SK-N-DZ (cell line): ENCODE results near the gene MSX2.
"Not testable (repeated sequence)": the region's sequence is repeated elsewhere in the genome, so short reads cannot be mapped to it uniquely, and the experiment has no call there.

ENCODE experiments used
- DNase-seq: peaks from one replicate; pipeline ENCODE4 v3.0.0-alpha.2; 2015; ENCODE audit warnings: low spot score

The MSX2 gene

DNA sequence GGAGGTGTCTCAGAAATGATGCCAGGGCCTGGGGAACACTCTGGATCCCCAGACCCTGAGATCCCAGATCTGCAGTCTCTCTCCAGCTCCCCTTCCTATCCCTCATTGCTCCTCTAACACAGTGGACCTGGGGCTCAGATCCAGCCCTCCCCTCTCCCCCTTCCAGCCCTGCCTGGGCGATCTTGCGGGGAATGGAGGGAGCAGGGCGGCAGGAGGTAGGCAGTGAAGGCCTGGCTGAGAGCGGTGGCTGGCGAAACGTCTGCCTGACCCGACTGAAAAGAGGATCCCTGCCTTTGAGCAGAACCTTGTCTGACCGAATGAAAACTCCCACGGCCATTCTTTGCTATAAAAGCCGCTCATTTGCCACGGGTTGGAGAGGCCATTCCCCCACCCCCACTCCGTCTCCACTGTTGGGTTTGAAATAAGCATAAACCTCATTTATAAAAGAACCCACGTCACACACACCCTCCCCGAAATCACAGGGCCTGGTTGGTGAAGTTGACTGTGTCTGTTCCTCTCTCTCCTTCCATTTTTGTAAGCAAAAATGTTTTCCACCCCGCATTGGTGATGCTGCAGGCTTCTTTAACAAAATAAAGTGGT, 8.8 kb downstream of the MSX2 start:
- DNase-seq, result no peak

DNA sequence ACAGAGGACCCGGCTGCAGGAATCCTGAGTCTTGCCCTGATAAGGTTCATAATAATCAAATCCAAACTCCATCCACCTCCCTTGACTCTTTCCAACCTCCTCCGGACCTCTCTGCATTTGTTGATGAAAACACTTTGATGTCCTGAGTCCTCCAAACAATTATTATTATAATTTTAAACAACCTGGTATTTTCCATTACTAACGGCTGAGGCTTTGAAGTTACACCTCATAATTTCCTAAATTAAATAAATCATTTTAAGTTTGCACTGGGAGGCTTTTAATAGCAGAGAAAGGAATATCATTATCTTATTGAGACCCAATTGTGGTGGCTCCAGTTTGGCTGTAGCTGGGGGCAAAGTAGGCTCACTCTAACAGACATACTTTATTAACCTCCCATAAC, 9.5 kb downstream of the MSX2 start:
- no peak for DNase-seq

DNA sequence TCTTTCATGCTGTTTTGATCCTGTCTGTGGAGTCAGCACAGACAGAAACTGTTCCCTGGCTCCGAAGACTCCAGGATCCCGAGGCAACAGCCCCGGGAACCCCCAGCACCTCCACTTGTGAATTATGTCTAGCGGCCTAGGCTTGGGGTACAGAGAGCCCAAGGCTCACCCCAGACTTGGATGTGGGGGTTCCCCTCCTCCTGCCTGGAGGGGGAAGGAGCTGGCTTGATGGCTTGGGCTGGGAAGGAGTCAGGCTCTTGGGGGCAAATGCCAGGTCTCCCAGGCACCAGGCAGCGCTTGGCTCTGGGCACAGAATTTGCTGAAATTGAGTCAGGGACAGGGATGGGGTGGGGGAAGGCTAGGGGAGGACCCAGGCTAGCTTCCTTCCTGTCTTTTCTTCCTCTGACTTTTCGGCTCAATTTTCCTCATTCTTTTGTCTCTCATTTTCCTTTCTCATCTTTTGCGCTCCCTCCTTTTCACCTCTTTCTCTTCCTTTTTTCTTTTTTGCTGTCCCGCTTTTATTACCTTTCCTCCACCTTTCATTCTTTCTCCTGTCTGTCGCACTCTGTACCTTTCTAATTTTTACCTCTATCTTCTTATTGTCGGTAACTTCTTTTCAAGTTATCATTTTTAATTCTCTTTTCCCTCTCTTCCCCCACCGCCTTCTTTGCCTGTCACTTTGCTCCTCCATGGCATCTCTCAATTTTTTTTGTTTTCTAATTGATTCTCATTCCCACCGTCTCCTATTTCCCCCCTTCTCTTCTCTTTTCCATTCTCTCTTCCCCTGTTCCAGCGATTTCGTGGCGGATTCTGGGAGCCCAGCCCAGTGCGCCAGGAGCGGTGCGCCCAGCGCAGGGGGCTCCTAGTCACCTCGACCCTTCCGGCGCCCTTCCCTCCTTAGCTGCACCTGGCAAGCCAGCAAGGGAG, 10.5 kb downstream of the MSX2 start:
- DNase-seq, result no peak

DNA sequence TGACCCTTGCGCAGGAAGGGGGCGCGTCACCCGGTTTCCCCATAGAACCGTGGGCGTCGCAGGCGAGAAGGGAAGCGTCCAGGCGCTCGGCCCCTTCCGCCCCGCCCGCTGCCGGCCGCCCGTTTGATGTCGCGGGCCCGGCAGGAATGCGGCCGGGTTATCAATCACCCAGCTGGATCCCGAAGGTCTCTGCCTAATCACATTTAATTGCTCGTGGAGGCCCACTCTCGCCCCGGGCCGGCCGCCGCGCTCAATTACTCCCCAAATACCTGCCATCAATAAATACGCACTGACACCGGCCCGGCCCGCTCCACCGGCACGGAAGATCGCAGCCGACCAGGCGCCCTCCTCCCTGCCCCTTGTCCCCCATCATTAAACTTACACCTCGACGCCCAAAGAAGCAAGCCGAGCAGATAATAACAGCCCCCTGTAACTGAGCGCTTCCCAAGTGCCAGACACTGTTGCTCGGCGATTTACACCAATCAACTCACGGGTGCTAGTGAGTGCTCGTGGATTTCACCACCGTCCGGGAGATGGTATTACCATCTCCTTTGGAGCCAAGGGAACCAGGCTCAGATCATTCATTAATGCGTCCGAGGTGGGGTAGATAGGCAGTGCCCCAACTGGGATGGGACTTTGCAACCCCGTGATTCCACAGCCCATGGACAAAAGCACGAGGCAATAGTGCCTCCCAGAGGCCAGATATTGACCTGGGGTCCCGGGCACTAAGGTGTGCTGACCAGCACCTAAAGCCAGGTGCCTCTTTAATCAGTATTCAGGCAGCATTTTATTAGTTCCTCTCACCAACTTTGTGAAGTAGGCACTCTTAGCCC, 11.3 kb downstream of the MSX2 start:
- peak; percentile 52 for DNase-seq

DNA sequence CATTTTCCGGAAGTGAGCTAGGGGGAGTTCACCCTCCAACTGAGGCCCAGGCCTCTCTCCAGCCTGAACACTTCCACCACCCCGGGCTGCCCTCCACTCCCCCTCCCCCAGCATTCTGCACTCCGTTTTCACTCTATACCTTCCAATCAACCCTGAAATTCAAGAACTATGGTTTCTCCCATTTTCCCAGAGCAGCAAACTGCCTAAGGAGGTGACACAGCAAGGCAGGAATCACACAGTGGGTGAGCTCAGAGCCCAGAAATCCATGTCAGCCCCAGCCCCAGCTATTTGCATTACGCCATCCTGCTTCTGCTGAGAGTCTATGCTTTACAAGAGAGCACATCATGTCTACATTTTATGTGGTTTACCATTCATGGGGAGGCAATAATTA, 11.9 kb downstream of the MSX2 start:
- no peak for DNase-seq

DNA sequence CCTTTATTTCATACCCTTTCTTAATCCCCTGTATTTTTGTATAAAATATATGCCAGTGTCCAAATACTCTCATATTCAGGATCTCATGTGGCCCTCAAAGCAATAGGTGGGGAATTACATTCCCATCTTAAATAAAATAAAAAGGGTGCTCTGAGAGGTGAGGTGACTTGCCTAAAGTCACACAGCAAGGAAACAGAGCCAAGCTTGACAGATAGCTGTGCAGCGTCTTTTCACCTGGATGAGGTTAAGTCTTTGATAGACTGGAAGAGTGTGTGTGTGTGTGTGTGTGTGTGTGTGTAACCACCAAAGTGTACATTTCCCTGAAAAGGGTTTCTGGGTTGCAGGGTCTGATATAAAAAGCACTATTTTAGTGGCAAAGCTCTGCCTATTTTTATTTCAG, 12.4 kb downstream of the MSX2 start:
- no peak for DNase-seq

DNA sequence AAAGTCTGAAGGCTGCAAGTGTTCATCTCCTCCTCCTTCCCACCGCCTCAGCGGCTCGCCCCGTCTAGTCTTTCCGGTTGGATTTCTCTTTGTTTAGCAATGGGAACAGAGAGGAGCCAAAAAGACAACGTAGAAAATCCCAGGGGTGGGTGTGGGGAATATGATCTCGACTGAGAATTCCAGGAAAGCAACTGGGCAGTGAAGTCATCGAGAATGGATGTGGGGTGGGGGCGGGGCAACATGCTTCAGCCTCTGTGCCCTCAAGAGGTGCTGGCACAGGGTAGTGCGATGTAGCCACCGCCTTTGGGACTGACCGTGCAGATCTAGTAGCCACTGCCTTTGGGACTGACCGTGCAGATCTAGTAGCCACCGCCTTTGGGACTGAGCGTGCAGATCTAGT, 12.9 kb downstream of the MSX2 start:
- DNase-seq, result no peak

DNA sequence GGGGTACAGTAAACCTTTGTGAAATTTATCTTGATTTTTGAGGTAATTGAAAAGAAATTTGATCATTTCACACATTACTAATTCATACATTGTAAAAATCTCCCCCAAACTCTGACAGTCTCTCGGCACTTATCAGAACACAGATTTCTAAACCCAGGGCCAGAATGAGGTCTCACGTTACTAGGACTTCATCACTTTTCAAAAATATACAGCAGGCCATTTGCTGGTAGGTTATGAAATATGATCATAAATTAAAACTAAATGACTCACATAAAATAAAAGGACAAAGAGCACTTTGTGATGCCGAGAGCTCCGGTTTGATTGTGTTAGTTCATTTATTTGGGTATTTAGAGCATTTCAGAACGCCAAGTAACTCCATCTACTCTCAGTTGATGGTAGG, 17.0 kb downstream of the MSX2 start:
- no peak for DNase-seq

DNA sequence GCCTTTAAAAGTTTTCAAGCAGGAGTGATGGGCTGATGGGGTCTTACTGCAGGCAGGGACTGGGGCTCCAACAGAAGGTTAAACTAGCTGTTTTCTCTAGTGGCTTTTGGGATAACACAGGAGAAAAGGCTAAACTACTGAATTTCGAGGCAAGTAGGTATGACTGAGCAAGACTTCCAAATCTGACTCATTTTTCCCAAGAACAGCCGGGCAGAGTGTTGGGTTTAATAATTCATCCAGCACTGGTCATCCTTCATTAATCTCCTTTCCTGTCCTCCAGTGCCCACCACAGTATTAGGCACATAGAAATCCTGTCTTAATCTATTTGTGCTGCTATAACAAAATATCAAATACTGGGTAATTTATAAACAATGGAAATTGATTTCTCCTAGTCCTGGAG, 20.5 kb downstream of the MSX2 start:
- no peak for DNase-seq

DNA sequence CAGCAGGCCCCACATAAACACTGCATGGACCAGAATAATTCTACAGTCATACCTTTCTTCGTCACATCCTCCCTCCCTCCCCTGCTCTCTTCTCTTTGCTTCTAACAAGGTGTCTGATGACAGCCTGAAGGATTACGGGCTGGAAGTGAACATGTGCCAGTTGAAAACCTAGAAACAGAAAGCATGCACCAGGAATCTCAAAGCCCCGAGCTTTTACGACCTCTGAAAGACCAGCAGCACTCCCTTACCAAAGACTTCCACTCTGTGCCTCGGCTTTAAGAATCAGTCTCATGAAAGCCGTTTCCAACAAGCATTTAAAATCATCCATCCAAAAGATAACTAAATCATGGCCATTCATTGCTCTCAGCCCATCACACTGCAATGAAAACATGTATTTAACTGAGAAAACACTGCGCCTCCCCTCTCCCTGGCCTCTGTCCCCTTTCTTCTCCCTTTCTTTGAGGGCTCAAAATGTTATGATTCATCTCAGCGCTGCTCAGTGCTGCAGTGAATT, 21.3 kb downstream of the MSX2 start:
- DNase-seq, result no peak

DNA sequence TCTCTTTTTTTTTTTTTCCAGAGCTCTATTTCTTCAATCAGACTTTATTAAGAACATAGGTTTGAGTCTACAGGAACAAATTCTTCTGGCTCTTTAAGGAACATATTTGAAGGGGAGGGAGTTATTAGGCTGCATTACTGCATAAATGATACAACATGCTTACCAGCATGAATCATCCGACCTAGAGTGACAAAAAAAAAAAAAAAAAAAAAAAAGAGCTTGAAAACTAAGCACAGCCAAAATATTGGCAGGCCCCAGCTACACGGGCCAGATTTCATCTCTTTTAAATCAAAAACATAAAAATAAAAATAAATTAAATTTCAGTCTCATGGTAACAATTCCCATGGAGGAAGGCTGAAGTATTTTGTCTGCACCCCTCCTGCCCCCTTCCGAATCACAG, 26.3 kb downstream of the MSX2 start:
- no peak for DNase-seq

DNA sequence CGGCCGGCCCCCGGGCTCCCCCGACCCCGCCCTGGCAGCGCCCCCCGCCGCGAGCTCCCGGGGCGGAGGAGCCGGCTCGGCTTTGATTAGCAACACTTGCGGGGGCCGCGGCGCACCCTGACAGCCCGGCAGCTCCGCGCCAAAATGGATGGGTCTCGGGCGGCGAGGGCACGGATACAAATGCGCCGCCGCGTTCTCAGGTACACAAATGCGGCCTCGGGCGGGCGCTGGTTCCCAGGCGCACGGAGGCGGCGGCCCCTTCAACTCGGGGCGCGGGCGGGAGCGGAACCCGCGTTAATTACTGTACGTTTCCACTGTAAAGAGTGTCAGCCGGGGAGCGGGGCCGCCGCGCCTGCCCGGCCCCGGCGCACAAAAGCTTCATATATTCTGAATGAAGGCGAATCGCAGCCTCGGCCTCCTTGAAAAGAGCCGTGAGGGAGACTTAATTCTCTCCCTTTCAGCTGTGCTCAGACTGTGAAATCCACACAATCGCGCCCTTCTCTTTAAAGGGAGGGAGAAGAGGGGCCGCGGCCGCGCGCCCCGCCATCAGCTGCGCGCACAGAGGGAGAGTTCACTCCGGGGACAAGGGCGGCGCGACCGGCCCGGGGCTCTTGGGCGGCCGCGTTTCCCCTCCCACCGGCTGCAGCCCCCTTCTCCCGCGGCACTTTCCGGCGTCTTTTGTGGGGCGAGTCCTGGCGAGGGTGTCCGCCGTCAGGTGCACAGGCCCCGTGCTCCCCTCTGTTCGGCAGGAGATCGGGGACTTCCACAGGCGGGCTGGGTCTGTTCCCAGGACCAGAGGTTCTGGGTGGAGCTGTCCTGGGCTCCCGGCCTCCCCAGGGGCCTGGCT, 27.0 kb downstream of the MSX2 start:
- peak; percentile 21 for DNase-seq

DNA sequence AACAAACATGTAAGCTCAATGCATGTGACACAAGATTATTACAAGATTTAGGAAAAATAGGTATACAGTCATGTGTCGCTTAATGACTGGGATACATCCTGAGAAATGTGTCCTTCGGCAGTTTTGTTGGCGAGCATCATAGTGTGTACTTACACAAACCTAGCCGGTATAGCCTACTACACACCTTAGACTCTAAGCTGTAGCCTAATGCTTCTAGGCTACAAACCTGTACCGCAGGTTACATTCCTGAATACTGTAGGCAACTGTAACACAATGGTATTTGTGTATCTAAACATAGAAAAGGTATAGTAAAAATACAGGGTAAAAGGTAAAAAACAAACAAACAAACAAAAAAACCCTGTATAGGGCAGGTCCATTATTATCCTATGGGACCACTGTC, 27.7 kb downstream of the MSX2 start:
- no peak for DNase-seq

DNA sequence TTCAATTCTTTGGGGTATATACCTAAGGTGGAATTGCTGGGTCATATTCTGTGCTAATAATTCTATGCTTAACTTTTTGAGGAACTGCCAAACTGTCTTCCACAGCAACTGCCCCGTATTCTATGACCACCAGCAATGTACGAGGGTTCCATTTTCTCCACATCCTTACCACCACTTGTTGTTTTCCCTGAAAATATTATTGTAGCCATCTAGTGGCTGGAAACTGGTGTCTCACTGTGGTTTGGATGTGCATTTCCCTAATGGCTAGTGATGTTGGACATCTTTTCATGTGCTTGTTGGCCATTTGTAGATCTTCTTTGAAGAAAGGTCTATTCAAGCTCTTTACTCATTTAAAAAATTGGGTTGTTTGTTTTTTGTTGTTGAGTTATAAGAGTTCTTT, 30.7 kb downstream of the MSX2 start:
- no peak for DNase-seq

DNA sequence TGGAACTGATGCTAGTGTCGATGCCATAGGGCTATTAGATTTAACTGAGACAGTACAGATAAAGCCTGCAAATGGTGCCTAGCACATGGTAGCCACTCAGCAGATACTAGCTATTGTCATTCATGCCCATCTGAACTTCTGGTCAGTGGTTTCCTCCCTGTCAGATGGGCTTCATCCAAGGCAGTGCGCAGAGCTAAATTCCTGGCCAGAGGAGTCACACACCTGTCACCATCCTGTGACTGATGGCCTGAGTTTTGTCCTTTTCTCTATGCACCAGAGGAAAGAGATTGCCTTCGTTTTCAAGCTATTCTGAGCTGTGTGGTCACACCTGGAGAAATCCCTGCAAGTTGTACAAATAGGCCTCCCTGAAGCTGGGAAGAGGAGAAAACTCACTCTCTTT, 34.7 kb downstream of the MSX2 start:
- DNase-seq, result no peak

DNA sequence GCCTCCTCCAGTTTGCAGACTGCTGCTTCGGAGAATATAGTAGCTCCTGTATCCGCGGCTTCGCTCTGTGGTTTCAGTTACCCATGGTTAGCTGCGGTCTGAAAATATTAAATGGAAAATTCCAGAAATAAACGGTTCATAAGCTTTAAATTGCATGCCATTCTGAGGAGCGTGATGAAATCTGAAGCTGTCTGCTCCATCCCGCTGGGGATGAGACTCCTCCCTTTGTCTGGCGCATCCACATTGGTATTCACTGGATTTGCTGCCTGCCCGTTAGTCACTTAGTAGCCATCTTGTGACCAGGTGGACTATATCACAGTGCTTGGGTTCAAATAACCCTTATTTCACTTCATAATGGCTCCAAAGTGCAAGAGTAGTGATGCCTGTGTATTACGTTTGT, 36.3 kb downstream of the MSX2 start:
- no peak for DNase-seq

DNA sequence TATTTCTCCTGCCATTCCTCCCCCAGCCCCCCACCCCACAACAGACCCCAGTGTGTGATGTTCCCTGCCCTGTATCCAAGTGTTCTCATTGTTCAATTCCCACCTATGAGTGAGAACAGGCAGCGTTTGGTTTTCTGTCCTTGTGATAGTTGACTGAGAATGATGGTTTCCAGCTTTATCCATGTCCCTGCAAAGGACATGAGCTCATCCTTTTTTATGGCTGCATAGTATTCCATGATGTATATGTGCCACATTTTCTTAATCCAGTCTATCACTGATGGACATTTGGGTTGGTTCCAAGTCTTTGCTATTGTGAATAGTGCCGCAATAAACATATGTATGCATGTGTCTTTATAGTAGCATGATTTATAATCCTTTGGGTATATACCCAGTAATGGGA, 37.0 kb downstream of the MSX2 start:
- DNase-seq, result not testable (repeated sequence)

DNA sequence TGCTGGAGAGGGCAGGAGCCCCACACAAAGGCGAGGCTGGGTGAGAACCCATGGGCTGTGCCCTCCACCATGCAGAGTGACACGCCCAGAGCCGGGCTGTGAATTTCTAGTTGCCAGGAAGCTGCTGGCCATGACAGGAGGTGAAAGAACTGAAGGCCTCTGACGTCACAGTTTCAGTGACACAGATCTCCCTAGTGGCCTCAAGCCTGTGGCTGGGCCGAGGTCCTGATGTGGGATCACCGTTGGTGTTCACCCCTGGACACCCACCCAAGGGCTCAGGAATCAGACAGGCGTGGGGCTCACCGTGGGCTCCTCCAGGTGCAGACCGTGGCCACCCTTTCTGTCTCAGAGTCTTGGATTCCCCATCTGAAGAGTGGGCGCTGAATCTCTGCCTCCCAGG, 39.9 kb downstream of the MSX2 start:
- DNase-seq, result no peak

DNA sequence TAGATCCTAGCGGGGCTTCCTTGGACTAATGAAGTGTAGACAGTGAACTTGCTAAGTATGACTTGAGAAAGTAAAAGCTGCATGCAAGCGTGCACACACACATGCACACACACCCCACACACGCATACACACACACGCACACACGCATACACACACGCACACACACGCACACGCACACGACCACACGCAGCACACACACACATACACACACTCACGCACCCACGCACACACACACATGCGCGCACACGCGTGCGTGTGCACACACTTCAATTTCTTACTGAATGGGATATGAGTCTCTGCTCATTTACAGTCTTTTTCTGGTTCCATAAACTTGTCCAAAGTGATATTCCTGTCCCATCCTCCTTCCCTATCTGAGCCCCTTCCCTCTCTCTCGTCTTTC, 41.2 kb downstream of the MSX2 start:
- no peak for DNase-seq

DNA sequence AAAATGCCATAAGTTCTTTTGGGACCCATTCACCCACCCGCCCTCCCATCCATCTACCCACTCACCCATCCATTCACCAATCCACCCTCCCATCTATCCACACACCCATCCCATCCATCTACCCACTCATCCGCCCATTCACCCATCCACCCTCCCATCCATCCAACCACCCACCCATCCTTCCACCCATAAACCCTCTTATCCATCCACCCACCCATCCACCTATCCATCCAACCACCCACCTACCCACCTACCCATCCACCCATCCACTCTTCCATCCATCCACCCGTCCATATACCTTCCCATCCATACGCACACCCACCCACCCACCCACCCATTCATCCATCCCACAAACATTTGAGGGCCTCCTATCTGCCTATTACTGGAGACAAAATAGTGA, 43.3 kb downstream of the MSX2 start:
- DNase-seq, result no peak

DNA sequence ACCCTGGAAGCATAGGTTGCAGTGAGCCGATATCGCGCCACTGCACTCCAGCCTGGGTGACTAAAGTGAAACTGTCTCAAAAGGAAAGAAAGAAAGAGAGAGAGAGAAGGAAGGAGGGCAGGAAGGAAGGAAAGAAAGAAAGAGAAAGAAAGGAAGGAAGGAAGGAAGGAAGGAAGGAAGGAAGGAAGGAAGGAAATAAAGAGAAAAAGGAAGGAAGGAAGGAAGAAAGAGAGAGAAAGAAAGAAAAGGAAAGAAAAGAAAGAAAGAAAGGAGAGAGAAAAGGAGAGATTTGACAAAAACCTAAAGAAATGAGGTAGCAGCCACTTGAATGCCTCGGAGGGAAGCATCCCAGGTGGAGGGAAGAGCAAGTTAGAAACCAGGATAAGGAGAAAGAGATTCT, 44.6 kb downstream of the MSX2 start:
- DNase-seq, result no peak
